ENCODE measurements around the gene MCIDAS.
A peak's percentile ranks its signal among the peaks of the same experiment; 100 is the strongest.

Gene MCIDAS

GRCh38 chr5:55236800-55237199 lies 9.7 kb upstream of the MCIDAS start:
- Histone ChIP-seq H3K9me2 (replicated peaks; ENCODE audit: insufficient read depth, low read length) (no peaks in the 10 kb centered on the region), H3K4me2 (ENCODE audit: low read depth, low read length, poor library complexity, severe bottlenecking) (no peak overlapping the region), H4K20me1 (ENCODE audit: low read depth, low read length) (no peaks in the 10 kb centered on the region), H3K9me3 (ENCODE audit: insufficient read depth, low read length) (no peaks in the 10 kb centered on the region), H3F3A (ENCODE audit: insufficient read depth) (0 out of 2 replicates have a peak, but pooled peaks cover 2% of the 10 kb centered on the region), H2AFZ (ENCODE audit: low read depth, low read length, severe bottlenecking) (no peak overlapping the region), H3K79me2 (ENCODE audit: insufficient read depth, low read length) (no peaks in the 10 kb centered on the region), H3K27me3 (ENCODE audit: low read length) (no peaks in the 10 kb centered on the region), H3K27ac (ENCODE audit: low read depth, low read length) (no peak overlapping the region), H3K4me3 (ENCODE audit: insufficient read depth, low read length, poor library complexity, severe bottlenecking) (no peak overlapping the region), H3K36me3 (ENCODE audit: low read length) (no peaks in the 10 kb centered on the region), H3K9ac (ENCODE audit: low read length) (no peak overlapping the region)
- TF ChIP-seq, protein P1, sequence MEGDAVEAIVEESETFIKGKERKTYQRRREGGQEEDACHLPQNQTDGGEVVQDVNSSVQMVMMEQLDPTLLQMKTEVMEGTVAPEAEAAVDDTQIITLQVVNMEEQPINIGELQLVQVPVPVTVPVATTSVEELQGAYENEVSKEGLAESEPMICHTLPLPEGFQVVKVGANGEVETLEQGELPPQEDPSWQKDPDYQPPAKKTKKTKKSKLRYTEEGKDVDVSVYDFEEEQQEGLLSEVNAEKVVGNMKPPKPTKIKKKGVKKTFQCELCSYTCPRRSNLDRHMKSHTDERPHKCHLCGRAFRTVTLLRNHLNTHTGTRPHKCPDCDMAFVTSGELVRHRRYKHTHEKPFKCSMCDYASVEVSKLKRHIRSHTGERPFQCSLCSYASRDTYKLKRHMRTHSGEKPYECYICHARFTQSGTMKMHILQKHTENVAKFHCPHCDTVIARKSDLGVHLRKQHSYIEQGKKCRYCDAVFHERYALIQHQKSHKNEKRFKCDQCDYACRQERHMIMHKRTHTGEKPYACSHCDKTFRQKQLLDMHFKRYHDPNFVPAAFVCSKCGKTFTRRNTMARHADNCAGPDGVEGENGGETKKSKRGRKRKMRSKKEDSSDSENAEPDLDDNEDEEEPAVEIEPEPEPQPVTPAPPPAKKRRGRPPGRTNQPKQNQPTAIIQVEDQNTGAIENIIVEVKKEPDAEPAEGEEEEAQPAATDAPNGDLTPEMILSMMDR (IDR thresholded peaks at IDR 0.05; ENCODE audit: insufficient read depth, low read length, poor library complexity, severe bottlenecking): no peak
- no peak for TF ChIP-seq EZH2phosphoT487 (conservative IDR thresholded peaks at IDR 0.05; ENCODE audit: low read length)

- Histone ChIP-seq H3K9me3 (ENCODE audit: insufficient read depth, low read length) (no peaks in the 10 kb centered on the region), H3K9ac (ENCODE audit: low read length) (peak overlapping the region; percentile 62), H3K36me3 (ENCODE audit: low read length) (no peaks in the 10 kb centered on the region), H3F3A (ENCODE audit: insufficient read depth) (0 out of 2 replicates have a peak, but pooled peaks cover 2% of the 10 kb centered on the region), H3K4me3 (ENCODE audit: insufficient read depth, low read length, poor library complexity, severe bottlenecking) (peak overlapping the region; percentile 54), H3K79me2 (ENCODE audit: insufficient read depth, low read length) (no peaks in the 10 kb centered on the region), H3K4me2 (ENCODE audit: low read depth, low read length, poor library complexity, severe bottlenecking) (peak overlapping the region; percentile 74), H3K27me3 (ENCODE audit: low read length) (no peaks in the 10 kb centered on the region), H4K20me1 (ENCODE audit: low read depth, low read length) (no peaks in the 10 kb centered on the region), H3K9me2 (replicated peaks; ENCODE audit: insufficient read depth, low read length) (no peaks in the 10 kb centered on the region), H2AFZ (ENCODE audit: low read depth, low read length, severe bottlenecking) (peak overlapping the region; percentile 85), H3K27ac (ENCODE audit: low read depth, low read length) (no peak overlapping the region)
- TF ChIP-seq, protein P1 (IDR thresholded peaks at IDR 0.05; ENCODE audit: insufficient read depth, low read length, poor library complexity, severe bottlenecking): no peak
- TF ChIP-seq EZH2phosphoT487 (conservative IDR thresholded peaks at IDR 0.05; ENCODE audit: low read length): no peak
Observed at GRCh38 chr5:55234121-55234700, 7.1 kb upstream of the MCIDAS start.

GRCh38 chr5:55232985-55233928 lies 6.1 kb upstream of the MCIDAS start, which contains the start of gene CCNO:
Gene CCNO (minus strand): TSS chr5:55233608. CDS start chr5:55233523, 85 bp downstream.
- Histone ChIP-seq H3K9ac (ENCODE audit: low read length) (peak within 1 kb of the TSS; percentile 62), H3K36me3 (ENCODE audit: low read length) (no peaks in the 10 kb centered on the region), H3K79me2 (ENCODE audit: insufficient read depth, low read length) (no peaks in the 10 kb centered on the region), H3K27me3 (ENCODE audit: low read length) (no peaks in the 10 kb centered on the region), H3K27ac (ENCODE audit: low read depth, low read length) (no peak within 1 kb of the TSS), H3K4me2 (ENCODE audit: low read depth, low read length, poor library complexity, severe bottlenecking) (peak within 1 kb of the TSS; percentile 74), H3K9me2 (replicated peaks; ENCODE audit: insufficient read depth, low read length) (no peaks in the 10 kb centered on the region), H3K4me3 (ENCODE audit: insufficient read depth, low read length, poor library complexity, severe bottlenecking) (peak within 1 kb of the TSS; percentile 54), H4K20me1 (ENCODE audit: low read depth, low read length) (no peaks in the 10 kb centered on the region), H3F3A (ENCODE audit: insufficient read depth) (no peaks in the 10 kb centered on the region), H3K9me3 (ENCODE audit: insufficient read depth, low read length) (no peaks in the 10 kb centered on the region), H2AFZ (ENCODE audit: low read depth, low read length, severe bottlenecking) (peak within 1 kb of the TSS; percentile 85)
- TF ChIP-seq EZH2phosphoT487 (conservative IDR thresholded peaks at IDR 0.05; ENCODE audit: low read length): no peak
- TF ChIP-seq, protein P1 (IDR thresholded peaks at IDR 0.05; ENCODE audit: insufficient read depth, low read length, poor library complexity, severe bottlenecking): no peak

Measured in SU-DHL-6 (cell line).